NCI-H2107 treated with DMSO at 0.1 percent for 48 hours (cell line): ENCODE measurements around the gene ZFP62.

ENCODE experiments used
- DNase-seq: peaks from one replicate; lab custom pipeline; 2025; ENCODE audit not compliant: unreplicated experiment; lab: John Stamatoyannopoulos, UW

ZFP62 gene

DNA sequence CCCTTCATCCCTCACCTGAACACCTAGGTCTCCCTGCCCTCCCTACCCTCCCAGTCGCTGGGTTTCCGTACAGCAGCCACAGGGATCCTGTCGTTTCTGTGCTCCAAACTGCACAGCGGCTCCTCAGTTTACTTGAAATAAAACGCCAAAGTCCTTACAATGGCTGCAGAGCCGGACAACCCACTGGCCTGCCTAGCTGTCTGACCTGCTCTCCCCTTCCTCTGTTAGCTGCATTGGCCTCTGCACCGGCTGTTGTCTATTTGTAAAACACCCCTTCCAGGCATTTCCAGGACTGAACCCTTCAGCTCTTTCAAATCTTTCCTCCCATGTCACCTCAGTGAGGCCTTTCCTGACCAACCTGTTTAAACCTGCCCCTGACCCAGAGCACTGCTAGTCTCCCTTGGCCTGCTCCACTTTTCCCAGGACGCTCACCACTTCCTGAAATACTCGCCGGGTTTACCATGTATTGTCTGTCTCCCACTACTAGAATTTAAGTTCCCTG is 49.4 kb downstream of the ZFP62 start:
- DNase-seq, result no peak

DNA sequence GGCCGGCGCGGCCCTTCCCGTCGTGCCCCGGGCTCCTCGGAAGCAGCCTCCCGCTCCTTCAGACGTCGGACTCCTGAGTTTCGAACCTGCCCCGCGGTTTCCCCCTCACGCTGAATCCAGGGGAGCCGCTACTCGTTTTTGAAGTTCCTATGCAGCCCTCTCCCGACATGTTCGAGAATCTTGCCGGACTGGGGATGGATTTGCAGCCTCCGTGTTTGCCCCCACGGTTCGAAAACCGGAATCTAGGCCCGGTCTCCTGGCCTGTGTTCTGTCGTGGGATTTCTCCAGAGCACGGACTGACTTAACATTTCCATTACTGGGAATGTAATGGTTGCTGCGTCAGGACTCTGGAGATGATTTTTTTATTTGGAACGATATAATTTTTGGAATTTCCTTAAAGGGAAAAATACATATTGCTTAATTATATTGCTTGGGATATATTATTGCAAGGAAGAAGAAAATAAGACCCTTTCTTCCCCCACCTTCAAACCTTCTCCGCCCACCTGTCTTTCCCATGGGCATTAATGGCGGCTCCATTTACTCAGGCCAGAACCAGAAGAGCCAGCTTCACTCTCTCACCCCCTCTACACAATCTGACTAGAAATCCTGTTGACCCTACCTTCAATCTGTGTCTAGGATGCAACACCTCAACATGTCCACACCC is 50.0 kb downstream of the ZFP62 start:
- no peak for DNase-seq

DNA sequence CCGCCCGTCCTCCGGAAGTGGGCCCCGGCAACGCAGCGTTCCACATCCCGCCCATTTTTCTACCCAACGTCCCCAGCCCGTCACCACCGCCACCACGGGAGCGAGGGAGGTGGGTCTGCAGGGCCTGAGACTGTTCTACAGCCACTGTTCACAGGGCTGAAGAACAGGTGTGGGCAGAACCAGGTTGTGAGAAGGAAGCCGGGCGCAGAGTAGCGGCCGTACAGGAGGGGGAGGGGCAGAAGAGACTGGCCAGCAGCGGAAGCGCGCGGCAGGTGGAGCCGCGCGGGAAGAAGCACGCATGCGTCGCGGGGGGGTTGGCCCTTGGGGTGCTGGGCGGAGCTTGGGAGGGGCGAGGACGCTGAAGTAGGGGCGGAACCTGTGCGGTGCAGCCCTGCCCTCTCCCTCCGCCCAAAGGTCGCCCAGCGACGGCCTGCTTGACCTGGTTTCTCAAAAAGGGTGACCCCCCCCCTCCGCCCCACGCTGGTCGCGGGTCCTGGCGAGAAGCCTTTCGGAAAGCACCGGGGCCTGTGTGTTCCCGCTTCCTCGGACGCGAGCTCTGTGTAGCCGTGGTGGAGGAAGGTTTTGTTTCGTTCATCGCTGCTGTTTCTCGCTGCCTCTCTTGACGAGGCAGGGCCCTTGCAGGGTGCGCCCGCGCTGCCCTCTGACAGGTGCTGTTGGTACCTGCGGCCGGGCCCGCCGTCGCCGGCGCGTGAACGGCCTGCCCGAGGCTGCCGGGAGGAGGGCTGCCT is 50.7 kb downstream of the ZFP62 start:
- DNase-seq, result peak; percentile 69

DNA sequence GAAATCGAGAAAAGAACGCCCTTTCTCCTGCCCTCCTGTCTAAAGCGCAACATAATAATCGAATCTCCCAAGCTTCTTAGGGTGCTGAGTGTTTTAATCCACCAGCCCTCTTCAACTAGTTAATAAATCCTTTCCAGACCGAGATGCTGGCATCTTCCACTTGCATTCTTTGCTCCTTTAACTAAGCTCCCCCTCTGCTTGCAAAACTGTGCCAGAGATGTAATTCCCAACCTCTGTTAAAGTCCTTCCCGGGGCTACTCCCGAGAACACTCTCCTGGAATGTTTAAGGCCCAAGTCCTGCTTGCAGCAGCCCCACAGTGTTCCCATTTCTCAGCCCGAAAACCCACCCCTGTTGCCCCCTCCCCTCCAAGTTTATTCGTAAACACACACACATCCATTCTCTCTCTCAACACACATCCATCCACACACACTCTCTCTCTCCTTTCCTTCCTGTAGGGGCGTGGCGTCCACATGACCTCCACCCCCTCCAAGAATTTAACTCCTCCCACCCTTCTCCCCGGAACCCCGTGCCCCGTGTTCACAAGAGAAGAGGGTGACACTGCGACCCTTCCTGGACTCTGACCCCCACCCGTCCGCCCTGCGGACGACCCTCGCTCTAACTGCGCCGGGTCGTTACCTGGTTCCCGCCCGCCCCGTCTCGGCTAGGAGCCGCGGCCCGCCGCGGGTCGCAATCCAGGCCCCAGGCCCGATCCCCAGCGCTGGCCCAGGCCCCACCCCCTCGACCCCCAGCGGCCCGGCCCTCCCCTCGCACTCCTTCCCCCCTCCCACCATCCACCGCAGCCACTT is 51.5 kb downstream of the ZFP62 start:
- peak; percentile 49 for DNase-seq

DNA sequence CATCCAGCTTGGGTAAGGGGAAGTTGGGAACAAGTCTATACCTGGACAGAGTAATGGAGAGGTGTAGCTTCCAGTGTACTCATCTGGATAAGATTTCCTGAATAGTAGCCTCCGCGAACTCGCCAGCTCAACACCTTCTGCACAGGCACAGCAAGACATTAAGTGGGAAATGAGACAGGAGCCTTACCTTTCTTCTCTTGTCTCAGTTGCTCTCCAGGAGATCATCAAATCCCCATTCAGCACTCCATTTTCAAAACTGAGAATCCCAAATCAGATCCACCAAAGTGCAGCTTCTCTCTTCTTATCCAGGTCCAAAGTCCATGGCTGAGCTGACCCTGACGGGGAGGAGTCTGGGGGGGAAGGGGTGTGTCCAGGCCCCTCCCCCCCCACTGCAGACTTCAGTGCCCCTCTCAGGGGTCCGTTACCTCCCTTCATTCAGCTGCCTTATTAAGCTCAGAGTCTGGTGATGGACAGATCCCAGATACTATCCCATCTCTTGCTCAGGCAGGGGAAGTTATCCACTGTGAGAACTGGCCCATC is 52.5 kb downstream of the ZFP62 start:
- DNase-seq, result no peak

DNA sequence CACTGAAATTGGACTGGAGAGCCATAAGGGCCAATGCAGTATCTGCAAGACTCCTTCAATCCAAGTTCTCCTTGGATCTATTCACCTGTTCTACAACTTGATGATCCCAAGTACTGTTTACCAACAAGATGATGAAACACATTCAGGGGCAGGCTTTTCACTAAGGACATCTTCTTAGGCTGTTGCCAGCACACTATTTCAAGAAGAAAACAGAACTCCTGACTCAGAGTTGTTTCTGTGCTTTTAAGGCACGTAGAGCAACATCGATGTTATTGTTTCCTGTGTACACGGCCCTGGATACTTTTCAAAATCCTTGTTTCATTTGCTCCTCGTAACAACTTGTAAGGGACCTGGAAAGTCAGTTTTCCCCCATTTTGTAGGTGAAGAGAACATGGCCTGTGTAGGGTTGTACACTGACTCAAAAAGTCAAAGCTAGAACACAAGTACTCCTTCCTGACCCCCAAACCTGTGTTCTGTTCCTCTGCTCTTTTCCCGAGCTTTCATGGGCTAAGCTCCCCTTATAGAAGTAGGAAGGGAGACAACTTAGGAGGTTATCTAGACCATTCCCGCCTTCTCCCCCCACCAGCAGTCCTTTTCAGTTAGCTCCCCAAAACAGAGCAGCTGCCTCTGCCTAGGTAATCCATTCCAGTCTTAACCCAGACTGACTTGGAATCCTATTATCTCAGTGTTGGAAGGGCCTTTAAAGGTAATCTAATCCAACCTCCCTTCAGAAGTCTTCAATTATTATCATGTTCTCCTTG is 53.2 kb downstream of the ZFP62 start:
- no peak for DNase-seq

DNA sequence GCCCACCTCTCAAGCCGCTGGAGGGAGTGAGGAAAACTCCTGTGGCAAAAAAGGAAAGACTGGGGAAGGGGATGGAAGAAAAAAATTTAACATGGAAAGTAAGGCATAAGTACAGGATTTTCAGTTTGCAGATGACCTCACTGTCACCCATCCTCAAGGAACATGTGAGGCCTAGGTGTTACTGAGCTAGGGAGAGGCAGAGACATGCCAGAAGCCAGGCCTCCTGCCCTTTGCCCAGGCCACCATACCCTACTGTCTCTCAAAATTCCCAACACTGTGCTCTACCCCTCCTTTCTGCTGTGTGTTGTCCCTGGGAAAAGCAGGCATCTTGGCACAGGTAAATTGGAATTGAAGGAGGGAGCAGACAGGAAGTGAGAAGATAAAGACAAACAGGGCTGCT is 54.0 kb downstream of the ZFP62 start:
- DNase-seq, result no peak

DNA sequence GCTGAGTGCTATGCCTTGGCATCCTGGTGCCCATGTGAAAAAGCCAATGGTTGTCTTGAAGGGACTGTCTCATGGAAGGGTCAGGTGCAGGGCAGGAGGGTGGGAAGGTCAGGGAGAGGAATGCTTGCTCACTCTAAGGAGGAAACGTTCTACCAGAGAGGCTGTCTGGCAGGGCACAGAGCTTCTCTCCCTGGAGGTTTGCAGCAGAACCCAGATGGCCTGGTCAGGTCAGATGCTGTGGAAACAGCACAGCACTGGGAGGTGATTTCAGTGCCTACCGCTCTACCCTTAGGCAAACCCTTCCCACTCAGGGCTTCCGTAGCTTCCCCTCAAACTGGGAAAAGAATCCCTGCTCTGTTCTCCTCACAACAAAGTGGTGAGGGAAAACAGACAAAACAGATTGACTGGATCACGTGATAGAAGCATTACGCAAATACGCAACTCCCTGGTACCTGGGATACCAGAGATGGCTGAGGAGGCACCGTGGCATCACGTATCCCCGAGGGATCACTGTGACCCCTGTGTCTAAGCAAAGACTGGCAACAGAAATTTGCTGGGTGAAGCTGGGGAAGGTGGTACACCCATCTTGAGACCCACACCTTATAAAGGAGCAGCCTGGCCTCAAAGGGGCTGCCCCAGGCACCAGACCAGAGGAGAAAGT is 54.6 kb downstream of the ZFP62 start:
- no peak for DNase-seq

DNA sequence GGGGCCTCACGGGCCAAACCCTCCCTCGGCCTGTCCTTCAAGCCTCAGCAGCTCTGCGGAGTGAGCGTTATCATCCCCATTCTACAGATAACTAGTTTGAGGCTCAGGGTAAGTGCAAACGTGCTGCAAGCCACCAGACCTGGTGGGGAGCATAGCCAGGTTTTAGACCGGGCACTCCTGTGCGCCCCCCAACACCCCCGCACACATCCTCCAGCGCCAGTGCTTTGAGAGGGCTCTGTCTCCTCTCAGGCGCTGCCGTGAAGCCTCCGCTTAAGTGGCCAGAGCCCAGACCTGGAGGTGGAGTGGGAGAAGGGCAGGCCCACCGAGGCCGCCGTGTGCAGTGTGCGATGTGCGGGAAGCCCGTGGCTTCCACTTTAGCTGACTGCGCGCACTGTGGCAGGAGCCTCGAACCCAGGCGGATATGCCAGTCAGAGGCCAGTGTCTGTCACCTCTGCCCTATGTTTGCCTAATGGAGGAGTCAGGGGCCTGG is 56.9 kb downstream of the ZFP62 start:
- DNase-seq, result no peak

DNA sequence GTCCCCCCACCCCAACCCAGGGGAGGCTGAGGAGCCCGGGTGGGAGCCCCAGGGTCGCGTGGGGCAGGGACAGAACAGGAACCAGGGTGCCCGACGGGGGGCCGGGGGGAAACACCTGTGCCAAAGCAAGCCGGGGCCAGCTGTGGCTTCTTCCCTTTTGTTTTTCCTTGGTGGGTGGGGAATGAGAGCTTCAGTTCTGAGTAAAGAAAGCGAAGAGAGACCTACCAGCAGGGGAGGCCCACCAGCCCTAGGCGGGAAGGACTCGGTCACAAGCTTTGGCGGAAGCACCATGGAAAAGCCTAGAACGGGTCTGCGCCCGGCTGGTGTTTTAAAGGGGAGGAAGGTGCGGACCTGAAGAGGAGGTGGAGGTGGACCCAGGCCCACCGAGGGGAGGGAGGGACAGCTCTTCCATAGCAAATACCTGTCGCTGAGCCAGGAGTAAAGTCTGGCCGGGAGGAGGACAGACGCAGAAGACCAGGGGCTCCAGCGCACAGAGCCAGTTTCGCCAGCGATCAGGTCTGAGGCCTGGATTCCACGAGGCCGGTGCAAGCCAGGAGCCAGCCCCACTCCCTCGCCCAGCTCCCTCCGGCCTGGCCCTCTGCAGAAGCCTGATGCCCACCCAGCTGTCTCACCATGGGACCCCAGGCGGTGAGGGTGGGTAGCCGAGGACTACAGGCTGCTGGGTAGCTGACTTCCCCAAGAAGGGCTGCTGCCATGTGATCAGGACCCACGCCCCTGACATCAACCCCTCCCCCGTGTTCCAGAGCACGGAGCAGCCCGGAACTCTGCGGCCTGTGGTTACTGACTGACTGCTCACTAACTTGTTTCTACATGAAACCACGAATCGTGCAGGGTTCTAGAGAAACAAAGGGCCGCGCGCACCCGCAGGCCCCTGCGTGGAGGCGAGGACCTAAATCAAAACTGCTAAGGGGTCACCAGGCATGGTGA is 57.6 kb downstream of the ZFP62 start:
- no peak for DNase-seq

DNA sequence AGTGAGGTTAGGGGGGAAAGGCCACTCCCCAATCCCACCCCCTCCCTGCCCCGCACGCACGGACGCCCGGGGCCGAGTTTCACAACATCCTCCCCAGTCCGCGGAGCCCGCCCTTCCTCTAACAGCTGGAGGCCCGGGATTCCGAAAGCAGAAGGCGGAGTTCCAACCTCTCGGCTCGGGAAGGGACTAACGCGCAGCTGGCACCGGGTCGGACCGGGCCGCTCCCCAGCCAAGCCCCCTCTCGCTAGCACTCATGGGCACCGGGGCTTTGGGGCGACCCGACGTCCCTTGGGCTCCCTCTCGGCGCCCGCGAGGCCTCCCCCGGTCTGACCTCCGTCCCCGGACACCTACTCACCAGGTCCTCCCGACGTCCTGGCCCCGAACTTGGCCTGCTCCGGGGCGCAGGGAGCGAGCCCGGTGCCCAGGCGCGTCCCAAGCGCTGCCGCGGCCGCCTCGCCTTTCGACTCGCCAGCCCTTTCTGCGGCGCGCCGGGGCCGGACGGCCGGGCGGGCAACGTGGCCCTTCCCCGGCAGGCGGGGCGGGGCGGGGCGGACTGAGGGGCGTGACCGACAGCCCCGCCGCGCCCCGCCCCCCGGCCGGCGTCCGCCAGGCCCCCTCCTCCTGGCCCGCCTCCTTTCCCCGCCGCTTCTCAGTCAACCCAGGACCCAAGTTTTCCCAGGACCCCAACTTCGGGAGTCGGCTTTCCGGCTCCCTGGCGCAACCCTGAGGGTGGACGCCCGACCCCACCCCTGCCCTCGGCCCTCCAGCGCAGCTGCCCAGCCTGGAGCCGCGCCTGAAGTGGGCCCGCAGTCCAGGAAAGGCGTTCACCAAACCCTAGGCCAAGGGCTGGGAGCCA is 58.5 kb downstream of the ZFP62 start, which contains the start of gene MGAT1:
Gene MGAT1, minus strand, starts transcription at position 482 of the 856 bp plus-strand sequence. CDS start 9,835 bp downstream, outside the sequence.
- DNase-seq, result no peak

DNA sequence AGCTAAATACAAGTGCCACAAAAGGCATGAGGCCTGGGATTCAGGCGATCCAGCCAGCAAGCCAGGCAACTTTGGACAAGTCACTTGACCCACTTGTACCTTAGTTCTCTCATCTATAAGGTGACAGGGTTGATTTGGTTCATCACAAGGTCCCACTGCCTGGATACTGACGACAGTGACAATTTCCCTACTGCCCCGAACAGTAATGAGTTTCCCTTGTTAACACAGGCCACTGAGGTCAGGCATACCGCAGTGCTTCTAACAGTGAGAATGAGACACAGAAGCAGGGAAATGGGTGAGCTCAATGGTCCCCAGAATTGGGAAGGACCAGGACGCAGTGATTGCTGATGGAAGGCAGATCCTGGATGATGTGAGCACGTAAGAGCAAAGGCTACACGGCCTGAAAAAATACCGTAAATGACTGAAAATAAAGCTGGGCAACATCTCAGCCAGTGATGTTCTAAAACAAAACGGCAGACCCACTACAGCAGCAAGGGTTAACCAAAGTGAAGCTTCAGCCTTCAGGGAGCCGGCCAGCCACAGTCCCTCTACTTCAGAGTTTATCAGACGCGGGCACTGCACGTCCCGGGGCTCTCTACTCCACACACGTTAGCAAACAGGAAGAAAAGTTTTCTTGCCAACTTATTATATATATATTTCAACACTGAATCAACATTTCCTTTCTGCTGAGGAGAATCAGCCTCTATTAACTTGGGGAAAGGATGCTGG is 59.3 kb downstream of the ZFP62 start:
- no peak for DNase-seq

DNA sequence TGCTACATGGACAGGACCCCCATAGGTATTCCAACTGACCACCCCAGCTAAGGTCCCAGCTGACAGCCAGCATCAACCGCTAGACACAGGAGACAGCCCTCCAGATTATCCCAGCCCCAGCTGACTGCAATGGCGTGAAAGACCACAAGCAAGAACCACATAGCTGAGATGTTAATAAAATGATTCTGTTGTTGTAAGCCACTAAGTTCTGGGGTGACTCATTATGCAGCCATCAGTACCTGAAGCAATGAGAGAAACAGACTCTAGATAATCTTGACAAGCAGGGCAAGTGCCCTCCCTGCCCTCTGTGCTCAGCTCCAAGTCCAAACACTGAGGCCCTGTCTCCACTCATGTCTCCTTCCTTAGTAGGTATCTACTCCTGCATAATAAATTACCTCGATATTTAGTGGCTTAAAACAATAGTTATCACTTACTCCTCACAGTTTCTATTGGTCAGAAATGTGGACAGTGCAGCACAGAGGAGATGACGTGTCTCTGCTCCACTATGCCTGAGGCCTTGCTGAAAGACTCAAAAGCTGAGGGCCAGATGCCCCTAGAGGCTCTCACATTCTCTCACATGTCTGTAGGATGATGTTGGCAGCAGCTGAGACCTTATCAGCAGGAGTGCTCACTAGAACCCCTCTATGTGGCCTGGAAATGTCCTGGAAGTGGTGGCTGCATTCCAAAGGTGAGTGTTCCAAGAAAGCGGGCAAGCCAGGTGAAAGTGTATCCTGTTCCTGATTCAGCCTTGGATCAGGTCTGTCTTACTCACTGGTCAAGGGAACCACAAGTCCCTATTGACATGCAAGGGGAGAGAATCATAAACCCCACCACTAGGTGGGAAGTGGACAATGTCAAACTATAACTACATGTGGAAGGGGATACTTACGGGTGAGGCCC is 60.9 kb downstream of the ZFP62 start:
- DNase-seq, result no peak

DNA sequence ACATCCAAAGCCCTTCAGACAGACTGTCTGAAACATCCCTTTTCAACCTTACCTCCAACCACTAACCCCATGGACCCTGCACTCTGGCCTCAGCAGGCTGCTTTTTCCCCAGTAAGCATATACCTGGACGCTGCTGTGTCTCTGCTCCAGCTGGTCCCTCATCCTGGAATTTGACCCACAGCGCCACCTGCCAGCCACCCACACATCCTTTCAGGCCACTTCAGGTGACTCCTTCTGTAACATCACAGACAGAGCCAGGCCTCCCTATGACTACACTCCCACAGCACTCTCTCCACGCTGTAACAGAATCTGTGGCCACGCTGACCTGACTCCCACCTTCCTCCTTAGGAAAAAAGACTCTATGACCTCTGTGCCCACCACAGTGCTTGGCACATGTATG is 61.9 kb downstream of the ZFP62 start:
- DNase-seq, result no peak

DNA sequence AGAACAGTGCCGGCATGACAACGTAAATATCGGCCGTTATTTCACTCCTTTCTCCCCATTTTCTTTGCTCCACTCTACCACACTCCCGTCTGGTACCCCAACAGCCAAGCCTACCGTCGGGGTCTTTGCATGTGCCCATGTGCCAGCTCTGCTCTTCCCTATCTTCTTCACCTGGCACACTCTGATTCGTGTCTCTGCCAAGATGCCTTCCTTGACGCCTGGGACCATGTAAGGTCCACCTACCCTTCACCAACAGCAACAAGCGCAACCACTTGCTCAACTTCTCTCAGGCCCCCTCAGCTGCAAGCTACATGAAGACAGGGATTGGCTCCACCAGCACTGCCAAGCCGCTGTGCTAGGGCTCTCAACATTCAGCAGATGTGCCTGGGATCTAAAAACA is 62.9 kb downstream of the ZFP62 start:
- no peak for DNase-seq
